Heart left ventricle (tissue), 13 donors: Measurements from ENCODE around the gene GMPPA.

Experiments used
- CTCF ChIP-seq, 12 donors: fragments of 200-600 bp; sonication (generic) in 4 of 12; IDR thresholded peaks; one replicate each; pipeline versions ENCODE4 v1.5.0 to v1.8.0; 2018 to 2022; ENCODE audit warnings: antibody characterized with exemption in 12 of 12, mild to moderate bottlenecking in 5 of 12
- POLR2A ChIP-seq, 2 donors: fragments of 450-650 bp; IDR thresholded peaks; one replicate each; pipeline ENCODE4 v1.6.1; 2017; ENCODE audit warnings: antibody characterized with exemption in 2 of 2, mild to moderate bottlenecking in 2 of 2, moderate library complexity in 2 of 2
- donor health status: ischemic (EF 13 %, LVEDD 7.1; RV severe dilation, severe dysfunction).
- donor health status: DM: no; HTN: yes; CAD: no.
- donor health status: DM: no; HTN: no; CAD: no.
- donor health status: ischemic (EF 25% LVEDD 6.9; RV normal size, moderate dysfunction).
- donor health status: ischemic (EF 25% LVEDD 5.7; RV mildly dilated, moderate dysfunction).
- donor health status: ischemic (EF 35%, LVEDD 5.7; RV mildly dilated, moderate dysfunction).
- donor health status: nonischemic (EF 11% LVEDD 7.7; RV severe dilation, severe dysfunction).
- donor health status: DM: yes; HTN: yes; CAD: no.
- donor health status: PGD.
- donor health status: ischemic (EF 29% LVEDD 5.4; RV normal size, mild dysfunction).
- donor health status: nonischemic (EF 23%, LVEDD 6.1; RV moderate dilation, normal function).

- TF ChIP-seq CTCF (IDR thresholded peaks at IDR 0.05) = no peak
- no peak for TF ChIP-seq POLR2A (IDR thresholded peaks at IDR 0.05)
These were observed 28.3 kb upstream of the GMPPA start for GRCh38 chr2:219470429-219470828.
